HEK293 (cell line): Measurements from ENCODE around the gene KLHL6.
A peak's percentile ranks its signal among the peaks of the same experiment; 100 is the strongest.

Experiments used
- CTCF ChIA-PET: fragments of 350-600 bp; formaldehyde crosslinking; extraction: SDS; loops from one replicate; lab custom pipeline; 2021; ENCODE audit warnings: antibody characterized with exemption; lab: Yijun Ruan, JAX
- POLR2A ChIA-PET: fragments of 300-600 bp; formaldehyde crosslinking; extraction: SDS; loops from one replicate; lab custom pipeline; 2020; ENCODE audit warnings: antibody characterized with exemption, inconsistent platforms; lab: Yijun Ruan, JAX
- H3K27ac ChIP-seq: fragments of 200-500 bp; sonication (Bioruptor generic); 2 replicates; pipeline ENCODE4 v1.5.1; 2014; ENCODE audit warnings: low read depth, low read length, control low read depth, inconsistent platforms; ENCODE audit errors: extremely low read depth
- H3K36me3 ChIP-seq, 2 experiments: fragments of 200-500 bp in 1 of 2; sonication (Bioruptor generic) in 1 of 2; 1 replicate in 1 of 2; 2 replicates in 1 of 2; pipeline ENCODE4 v1.5.1; 2014 to 2017; ENCODE audit warnings: inconsistent platforms in 2 of 2, low read length in 2 of 2; ENCODE audit not compliant: control insufficient read depth in 2 of 2, insufficient read depth in 1 of 2
- H3K4me1 ChIP-seq: fragments of 200-500 bp; sonication (Bioruptor generic); 2 replicates; pipeline ENCODE4 v1.5.1; 2014; ENCODE audit warnings: mild to moderate bottlenecking, low read length, inconsistent platforms; ENCODE audit not compliant: control insufficient read depth, insufficient read depth
- H3K4me3 ChIP-seq: 2 replicates; pipeline ENCODE4 v1.5.1; 2011; ENCODE audit warnings: low read depth, mild to moderate bottlenecking, control low read depth, low read length, moderate library complexity
- H3K9me3 ChIP-seq: fragments of 200-500 bp; sonication (Bioruptor generic); 2 replicates; pipeline ENCODE4 v1.5.1; 2014; ENCODE audit warnings: low read depth, low read length, inconsistent platforms; ENCODE audit not compliant: control insufficient read depth, insufficient read depth
- GLIS2 ChIP-seq: fragments of 450-650 bp; formaldehyde crosslinking; IDR thresholded peaks from 2 replicates; pipeline ENCODE4 v1.5.1; 2016; ENCODE audit warnings: missing biosample characterization, missing genetic modification characterization
- IKZF3 ChIP-seq: fragments of 450-650 bp; IDR thresholded peaks from 2 replicates; pipeline ENCODE4 v1.5.0; 2018; ENCODE audit warnings: missing biosample characterization, mild to moderate bottlenecking, missing genetic modification characterization, moderate library complexity
- INSM2 ChIP-seq: fragments of 450-650 bp; formaldehyde crosslinking; IDR thresholded peaks from 2 replicates; pipeline ENCODE4 v1.5.1; 2016; ENCODE audit warnings: missing biosample characterization, missing genetic modification characterization
- OSR2 ChIP-seq: fragments of 450-650 bp; formaldehyde crosslinking; IDR thresholded peaks from 2 replicates; pipeline ENCODE4 v1.5.1; 2016; ENCODE audit warnings: missing biosample characterization, missing genetic modification characterization
- SCRT1 ChIP-seq: fragments of 450-650 bp; formaldehyde crosslinking; IDR thresholded peaks from 2 replicates; pipeline ENCODE4 v1.5.1; 2016; ENCODE audit warnings: missing biosample characterization, missing genetic modification characterization, borderline replicate concordance
- SETDB1 ChIP-seq: IDR thresholded peaks from one replicate; pipeline ENCODE4 v1.6.1; 2017; ENCODE audit warnings: mild to moderate bottlenecking, low read length, moderate library complexity, mixed read lengths; ENCODE audit not compliant: insufficient read length
- ZNF138 ChIP-seq: fragments of 450-650 bp; formaldehyde crosslinking; IDR thresholded peaks from 2 replicates; pipeline ENCODE4 v1.5.1; 2016; ENCODE audit warnings: missing biosample characterization, missing genetic modification characterization, borderline replicate concordance
- ZNF148 ChIP-seq: fragments of 450-650 bp; formaldehyde crosslinking; IDR thresholded peaks from 2 replicates; pipeline ENCODE4 v1.5.0; 2017; ENCODE audit warnings: missing biosample characterization, missing genetic modification characterization, borderline replicate concordance
- ZNF155 ChIP-seq: fragments of 450-650 bp; formaldehyde crosslinking; IDR thresholded peaks from 2 replicates; pipeline ENCODE4 v1.5.1; 2016; ENCODE audit warnings: missing biosample characterization, missing genetic modification characterization
- ZNF19 ChIP-seq: fragments of 450-650 bp; formaldehyde crosslinking; IDR thresholded peaks from 2 replicates; pipeline ENCODE4; 2016; ENCODE audit warnings: missing biosample characterization, missing genetic modification characterization, low read depth
- ZNF280D ChIP-seq: fragments of 450-650 bp; formaldehyde crosslinking; IDR thresholded peaks from 2 replicates; pipeline ENCODE4 v1.5.1; 2016; ENCODE audit warnings: missing biosample characterization, missing genetic modification characterization

Gene KLHL6

GRCh38 chr3:183555541-183556081, at the start of gene KLHL6:
Gene KLHL6 (minus strand): TSS chr3:183555706. CDS start chr3:183555653, 53 bp downstream.
- CTCF ChIA-PET: no interaction called here
- no peak within 1 kb of the TSS for H3K4me3 ChIP-seq
- H3K27ac ChIP-seq: no peak within 1 kb of the TSS

GRCh38 chr3:183597959-183598358, 42.5 kb upstream of the KLHL6 start:
- CTCF ChIA-PET: no interaction called here
- H3K27ac ChIP-seq: no peak overlapping the region
- TF ChIP-seq GLIS2 (tag by site-specific recombination) (no peak), OSR2 (tag by site-specific recombination) (no peak), ZNF280D (peak; percentile 47; the same call in 1 of the 2 replicates), SETDB1 (peak; percentile 95)
- H3K4me3 ChIP-seq: no peak overlapping the region
- H3K4me1 ChIP-seq: no peaks in the 10 kb centered on the region
- H3K36me3 ChIP-seq: no peaks in the 10 kb centered on the region
- POLR2A ChIA-PET: no interaction called here
- H3K9me3 ChIP-seq: no peaks in the 10 kb centered on the region

More at GRCh38 chr3:183555541-183556081, at the start of gene KLHL6:
- H3K4me1 ChIP-seq: no peaks in the 10 kb centered on the region
- no peaks in the 10 kb centered on the region for H3K36me3 ChIP-seq
- H3K9me3 ChIP-seq: no peaks in the 10 kb centered on the region
- TF ChIP-seq INSM2 (tag by site-specific recombination) (no peak), SCRT1 (no peak), ZNF138 (tag by site-specific recombination) (no peak), ZNF148 (tag by site-specific recombination) (no peak)
- TF ChIP-seq, all 188 proteins: peak for 0
- POLR2A ChIA-PET: no interaction called here

- POLR2A ChIA-PET: no interaction called here
- no peak overlapping the region for H3K27ac ChIP-seq
- TF ChIP-seq ZNF155 (tag by site-specific recombination) (no peak), ZNF19 (tag by site-specific recombination) (no peak), IKZF3 (tag by site-specific recombination) (no peak)
- H3K4me3 ChIP-seq: no peak overlapping the region
- CTCF ChIA-PET: interaction anchor here (0.6 kb wide), 2 partner anchors 380 to 418 kb away, joined by 3 read pairs; no protein-coding TSS in a partner anchor
- H3K36me3 ChIP-seq: no peaks in the 10 kb centered on the region
- H3K9me3 ChIP-seq: no peaks in the 10 kb centered on the region
- no peaks in the 10 kb centered on the region for H3K4me1 ChIP-seq
Observed at GRCh38 chr3:183594636-183595035, 39.1 kb upstream of the KLHL6 start.
